Erythroblast (primary cell): ENCODE results near the gene SACS.

Source experiments
- GATA1 ChIP-seq: IDR thresholded peaks from 2 replicates; pipeline ENCODE4 v1.6.1; 2011; ENCODE audit warnings: low read depth, mild to moderate bottlenecking, control low read depth, low read length, moderate library complexity
- POLR2A ChIP-seq: IDR thresholded peaks from 2 replicates; pipeline ENCODE4 v1.6.1; 2011; ENCODE audit warnings: mild to moderate bottlenecking, low read length

DNA sequence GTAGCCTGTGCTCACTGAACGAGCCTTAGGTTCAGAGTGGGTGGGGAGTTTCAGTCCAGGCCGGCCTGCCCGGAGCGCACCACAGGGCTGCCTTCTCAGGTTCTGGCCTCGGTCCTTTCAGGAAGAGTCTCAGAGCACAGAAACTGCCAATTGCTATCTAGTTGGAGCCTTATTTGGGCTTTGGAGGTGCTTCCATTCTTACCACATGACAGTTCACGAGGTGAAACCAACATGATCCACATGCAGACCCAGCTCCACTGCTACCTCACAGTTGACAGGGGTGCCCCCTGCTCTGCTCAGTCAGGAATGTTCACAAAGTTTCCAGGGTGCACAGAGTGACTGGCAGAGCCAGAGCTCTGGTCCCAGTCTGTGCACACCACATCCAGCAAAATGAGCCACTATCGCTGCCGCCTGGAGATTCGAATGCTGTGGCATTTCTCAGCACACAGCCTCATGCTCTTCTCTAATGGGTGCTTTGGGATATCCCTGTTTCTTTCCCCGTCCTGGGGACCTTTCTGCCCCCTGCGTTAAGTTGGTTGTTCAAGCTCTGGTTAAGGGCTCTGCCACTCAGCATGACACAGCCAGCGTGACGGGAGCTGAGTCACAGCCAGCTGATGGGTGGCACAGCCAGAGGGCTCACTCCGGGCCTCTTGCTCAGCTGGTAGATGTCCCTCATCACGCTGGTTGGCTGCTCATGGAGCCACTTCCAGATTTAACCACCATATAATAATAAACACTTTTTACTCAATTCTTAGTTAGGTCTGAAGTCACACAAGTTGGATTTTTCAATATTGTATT, 7.5 kb upstream of the SACS start:
- TF ChIP-seq POLR2A (no peak), GATA1 (no peak)
